GM12872 (cell line): ENCODE measurements around the gene KRT6A.

ENCODE experiments used
- TF ChIP-seq, protein P1 (sequence below): IDR thresholded peaks from 3 replicates; pipeline ENCODE4 v1.5.1; 2011; ENCODE audit warnings: low read depth, mild to moderate bottlenecking, low read length, moderate library complexity; ENCODE audit not compliant: insufficient read depth

Gene KRT6A

DNA sequence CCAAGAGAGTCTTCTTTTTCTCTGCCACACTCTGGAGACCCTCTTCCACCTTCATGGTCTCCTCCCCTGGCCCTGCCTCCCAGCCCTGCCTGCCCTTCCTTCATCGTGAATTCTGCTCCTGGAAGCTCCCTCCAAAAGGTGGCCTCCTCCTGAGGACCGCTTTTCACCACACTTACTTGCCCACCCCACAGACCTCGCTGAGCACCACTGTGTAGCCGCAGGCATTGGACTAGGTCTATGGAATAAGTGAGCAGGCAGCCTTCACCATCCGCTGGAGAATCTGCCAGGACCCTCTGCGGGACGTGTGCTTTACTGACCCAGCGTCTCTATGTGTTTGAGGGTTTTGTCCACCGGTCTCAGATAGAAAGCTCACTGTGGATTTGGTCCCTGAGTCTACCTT is 36.8 kb upstream of the KRT6A start:
- TF ChIP-seq, protein P1, sequence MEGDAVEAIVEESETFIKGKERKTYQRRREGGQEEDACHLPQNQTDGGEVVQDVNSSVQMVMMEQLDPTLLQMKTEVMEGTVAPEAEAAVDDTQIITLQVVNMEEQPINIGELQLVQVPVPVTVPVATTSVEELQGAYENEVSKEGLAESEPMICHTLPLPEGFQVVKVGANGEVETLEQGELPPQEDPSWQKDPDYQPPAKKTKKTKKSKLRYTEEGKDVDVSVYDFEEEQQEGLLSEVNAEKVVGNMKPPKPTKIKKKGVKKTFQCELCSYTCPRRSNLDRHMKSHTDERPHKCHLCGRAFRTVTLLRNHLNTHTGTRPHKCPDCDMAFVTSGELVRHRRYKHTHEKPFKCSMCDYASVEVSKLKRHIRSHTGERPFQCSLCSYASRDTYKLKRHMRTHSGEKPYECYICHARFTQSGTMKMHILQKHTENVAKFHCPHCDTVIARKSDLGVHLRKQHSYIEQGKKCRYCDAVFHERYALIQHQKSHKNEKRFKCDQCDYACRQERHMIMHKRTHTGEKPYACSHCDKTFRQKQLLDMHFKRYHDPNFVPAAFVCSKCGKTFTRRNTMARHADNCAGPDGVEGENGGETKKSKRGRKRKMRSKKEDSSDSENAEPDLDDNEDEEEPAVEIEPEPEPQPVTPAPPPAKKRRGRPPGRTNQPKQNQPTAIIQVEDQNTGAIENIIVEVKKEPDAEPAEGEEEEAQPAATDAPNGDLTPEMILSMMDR: no peak

DNA sequence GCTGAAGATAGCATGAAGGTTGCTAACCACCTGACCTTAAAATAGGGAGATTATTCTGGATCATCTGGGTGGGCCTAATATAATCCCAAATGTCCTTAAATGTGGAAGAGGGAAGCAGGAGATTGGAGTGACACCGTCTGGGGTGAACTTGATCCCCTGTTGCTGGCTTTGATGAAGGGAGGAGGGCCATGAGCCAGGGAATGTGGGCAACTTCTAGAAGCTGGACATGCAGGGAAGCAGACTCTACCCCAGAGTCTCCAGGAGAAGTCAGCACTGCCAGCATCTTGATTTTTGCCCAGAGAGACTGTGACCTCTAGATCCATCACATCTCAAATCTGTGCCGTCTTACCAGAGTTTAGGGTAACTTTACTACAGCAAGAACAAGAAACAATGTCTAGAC is 36.4 kb upstream of the KRT6A start:
- TF ChIP-seq, protein P1: no peak

DNA sequence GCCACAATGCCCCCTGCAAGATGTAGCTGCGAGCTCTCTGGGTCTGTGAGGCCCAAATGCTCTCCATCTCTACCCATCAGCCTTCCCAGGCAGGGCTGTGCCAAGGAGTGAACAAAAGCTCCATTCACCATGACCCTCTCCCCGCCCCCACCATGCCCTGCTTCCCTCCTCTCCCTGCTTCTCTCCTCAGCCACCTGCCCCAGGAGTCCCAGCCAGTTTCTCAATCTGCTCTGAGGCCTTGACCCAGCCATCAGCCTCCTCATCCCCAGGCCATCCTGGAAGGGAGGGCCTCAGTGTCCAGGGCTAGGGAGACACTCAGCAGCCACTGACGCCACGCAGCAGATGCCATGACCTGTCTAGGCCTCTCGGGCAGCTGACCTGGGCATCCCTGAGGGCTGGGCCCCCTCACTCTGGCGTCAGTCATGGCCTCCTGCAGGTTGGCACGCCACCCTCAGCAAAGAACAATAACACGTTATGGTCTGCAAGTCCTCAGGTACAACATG is 35.6 kb upstream of the KRT6A start:
- TF ChIP-seq, protein P1: no peak

DNA sequence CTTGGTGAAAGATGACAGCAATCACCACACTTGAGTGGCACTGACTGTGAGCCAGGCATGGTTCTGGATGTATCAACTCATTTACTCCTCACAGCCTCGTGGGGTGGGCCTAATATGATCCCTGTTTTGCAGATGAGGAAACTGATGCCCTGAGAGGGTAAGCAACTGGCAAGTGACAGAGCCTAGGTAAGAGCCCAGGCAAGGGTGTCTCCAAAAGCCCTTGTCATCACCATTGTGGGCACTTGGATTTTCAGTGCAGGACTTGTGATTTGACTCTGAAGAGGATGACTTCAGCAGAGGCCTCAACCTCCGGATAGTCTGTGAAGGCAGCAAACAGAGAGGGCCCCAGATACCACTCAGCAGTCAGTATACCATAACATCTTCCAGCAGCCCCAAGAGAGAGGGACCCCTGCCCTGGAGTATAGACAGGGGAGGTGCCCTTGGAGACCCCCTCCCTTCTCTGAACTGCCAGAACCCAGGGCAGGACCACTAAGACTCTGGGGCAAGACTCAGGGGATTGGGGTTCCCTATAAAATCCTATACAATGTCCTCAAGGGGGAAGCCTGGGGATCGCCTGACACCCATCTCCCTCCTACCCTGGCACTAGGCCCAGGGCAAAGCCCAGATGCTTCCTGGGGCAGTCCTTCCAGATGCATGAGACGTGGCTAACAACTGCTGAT is 34.2 kb upstream of the KRT6A start:
- TF ChIP-seq, protein P1: no peak

DNA sequence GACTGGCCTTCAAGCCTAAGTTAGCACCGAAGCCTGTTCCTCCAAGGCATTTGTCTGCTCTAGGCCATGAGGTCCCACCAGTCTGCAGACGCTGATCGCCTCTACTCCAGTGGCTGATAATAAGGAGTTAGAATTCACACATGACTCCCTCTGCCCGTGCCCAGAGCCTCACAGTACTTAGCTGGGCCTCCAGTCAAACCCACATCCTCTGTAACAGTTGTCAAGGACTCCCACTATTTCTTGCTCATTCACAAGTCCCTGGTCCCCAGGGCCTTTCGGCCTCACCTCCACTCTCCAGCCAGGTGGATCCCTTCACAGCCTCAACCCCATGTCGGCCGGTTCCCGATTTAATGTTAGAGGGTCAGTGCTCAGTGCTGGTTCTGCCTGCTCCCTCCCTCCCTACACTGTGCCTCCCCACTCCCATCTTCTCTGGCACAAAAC is 33.5 kb upstream of the KRT6A start:
- TF ChIP-seq, protein P1: no peak

DNA sequence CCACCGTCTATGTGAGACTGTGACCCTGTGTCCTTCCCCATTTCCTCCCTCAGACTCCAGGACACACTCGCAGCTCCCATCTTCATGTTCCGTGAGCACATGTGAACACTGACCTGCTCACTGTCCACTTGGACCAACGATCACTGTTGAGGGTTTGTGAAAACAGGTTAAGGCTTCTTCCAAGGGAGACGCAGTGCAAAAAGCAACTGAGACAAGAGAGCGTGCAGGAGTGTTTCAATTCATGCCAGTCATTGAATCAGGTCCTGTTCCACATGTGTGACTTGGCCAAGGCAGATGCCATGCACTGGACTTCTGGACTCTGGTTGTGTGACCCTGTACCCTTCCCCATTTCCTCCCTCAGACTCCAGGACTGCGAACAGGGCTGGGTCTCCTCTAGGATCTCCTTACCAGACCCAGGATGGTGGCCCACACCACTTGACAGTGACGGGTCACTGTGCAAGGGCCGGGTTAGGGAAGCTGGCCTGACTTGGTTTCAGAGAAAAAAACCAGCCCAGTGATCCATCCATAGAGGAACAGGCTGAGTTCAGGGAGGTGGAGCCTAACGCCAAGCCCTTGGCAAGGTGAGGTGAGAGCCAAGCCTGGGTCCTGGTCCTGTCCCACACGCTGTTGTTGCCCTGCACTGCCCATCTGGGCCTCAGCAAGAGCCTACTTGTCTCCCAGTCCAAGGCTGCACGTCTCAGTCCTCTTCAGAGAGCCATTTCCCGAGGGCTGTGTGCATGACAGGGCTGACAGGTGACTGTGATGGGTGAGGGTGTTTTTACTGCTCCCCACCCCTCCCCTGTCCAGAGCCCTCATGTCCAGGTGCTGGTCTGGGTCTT is 32.8 kb upstream of the KRT6A start:
- TF ChIP-seq, protein P1: no peak

DNA sequence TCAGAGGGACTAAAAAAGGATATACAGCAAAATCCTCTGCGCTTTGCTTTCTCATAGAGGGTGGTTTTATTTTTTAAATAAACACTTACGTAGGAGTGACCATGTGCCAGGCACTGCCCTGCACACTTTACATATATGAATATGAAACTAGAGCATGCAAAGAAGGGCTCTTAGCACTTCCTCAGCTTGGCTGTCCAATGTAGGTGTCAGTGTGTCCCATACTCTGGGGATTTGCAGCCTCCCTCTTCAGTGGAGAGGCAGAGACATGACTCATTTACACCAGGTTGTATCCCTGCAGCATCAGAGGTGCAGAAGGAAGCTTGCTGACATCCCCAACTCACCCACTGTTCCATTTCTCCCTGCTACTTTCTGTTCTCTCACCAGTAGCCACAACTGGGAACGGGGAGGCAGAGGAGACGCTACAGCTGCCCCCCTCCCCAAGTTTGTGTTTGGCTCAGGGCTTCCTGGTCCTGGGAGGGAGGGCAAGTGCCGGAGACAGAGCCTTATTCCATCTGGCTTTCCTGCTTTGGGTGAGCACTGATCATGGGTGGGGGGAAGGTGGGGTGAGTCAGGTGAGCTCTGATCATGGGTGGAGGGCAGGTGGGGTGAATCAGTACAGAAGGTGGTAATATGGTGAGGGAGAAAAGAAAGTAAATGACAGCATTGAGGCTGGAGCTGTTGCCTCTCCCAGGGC is 32.0 kb upstream of the KRT6A start:
- TF ChIP-seq, protein P1: no peak
